ENCODE measurements around the gene DIP2C. TPM values are rescaled to one million over a fixed set of nuclear protein-coding genes. Genes with fewer than 3 reads are reported as not detected.
"Not testable (repeated sequence)": the region's sequence is repeated elsewhere in the genome, so short reads cannot be mapped to it uniquely, and the experiment has no call there.

DIP2C gene
- total RNA-seq, 1 donor from 2014 or later: 38.5 TPM

DNA sequence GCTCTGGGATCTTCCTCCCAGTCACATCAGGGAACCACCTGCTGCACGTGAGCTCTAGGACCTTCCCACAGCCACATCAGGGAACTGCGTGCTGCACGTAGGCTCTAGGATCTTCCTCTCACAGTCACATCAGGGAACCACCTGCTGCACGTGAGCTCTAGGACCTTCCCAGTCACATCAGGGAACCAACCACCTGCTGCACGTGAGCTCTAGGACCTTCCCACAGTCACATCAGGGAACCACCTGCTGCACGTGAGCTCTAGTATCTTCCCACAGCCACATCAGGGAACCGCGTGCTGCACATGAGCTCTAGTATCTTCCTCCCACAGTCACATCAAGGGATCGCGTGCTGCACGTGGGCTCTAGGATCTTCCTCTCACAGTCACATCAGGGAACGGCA, 229.7 kb downstream of the DIP2C start:
- no peak for DNase-seq (ENCODE audit: low spot score)

DNA sequence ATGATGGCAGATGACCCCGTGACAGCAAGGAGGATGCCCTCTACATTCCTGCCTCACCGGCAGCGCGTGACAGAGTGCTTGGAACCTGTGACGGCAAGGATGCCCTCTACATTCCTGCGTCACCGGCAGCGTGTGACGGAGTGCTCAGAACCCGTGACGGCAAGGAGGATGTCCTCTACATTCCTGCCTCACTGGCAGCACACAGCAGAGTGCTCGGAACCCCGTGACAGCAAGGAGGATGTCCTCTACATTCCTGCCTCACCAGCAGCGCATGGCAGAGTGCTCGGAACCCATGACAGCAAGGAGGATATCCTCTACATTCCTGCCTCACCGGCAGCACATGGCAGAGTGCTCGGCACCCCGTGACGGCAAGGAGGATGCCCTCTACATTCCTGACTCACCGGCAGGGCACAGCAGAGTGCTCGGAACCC, 231.0 kb downstream of the DIP2C start:
- no peak for DNase-seq (ENCODE audit: low spot score)

DNA sequence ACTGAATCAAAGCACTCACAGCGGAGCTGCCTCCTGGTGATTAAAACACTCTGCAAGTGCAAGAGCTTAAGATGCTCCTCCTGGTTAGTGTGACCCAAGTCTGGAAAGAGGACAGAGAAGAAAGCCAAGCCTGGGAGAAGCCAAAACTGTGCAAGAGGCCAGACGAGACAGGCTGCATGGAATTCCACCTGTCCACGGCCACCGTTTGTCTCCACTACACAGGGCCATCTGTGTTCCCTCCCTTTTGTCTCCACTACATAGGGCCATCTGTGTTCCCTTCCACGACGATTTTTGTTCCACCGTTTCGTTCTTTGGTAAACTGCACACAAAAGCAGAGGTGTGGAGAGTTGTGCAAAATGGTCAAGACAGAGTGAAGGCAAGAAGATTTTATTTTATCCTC, 233.0 kb downstream of the DIP2C start:
- DNase-seq (ENCODE audit: low spot score): no peak

DNA sequence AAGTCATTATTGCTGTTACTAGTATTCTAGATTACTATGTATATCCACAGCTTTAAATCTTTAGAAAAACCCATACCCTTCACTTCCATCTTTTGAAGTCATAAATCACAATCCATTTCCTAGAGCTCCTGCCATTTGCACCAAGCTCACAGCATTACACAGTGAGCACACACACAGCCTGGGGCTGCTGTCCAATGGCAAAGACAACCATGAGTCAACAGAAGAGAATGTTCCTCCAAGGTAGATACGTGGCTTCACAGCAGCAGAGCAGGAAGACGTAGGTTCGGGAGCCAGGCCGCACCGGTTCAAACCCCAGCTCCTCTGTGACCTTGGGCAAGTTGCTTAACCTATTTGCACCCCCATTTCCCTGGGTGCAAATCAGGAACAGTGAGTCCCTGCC, 234.6 kb downstream of the DIP2C start:
- DNase-seq (ENCODE audit: low spot score): no peak

DNA sequence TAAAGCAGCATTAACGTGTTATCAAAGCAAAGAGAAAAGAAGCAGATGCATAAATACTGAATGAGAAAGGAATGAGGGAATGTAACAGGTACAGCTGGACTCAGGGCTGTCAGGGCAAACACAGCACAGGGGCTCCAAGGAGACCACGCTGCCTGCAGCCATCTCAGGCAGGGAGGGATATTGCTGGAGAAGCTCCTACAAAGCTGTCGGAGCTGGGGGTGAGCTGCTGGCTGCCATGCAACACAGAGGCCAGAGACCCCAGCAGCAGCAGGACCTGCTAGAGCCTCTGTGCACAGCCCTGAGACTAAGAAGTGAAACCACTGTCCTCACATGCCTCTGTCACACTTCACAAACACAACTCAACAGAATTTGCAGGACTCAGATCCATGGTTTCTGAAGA, 235.8 kb downstream of the DIP2C start:
- no peak for DNase-seq (ENCODE audit: low spot score)

DNA sequence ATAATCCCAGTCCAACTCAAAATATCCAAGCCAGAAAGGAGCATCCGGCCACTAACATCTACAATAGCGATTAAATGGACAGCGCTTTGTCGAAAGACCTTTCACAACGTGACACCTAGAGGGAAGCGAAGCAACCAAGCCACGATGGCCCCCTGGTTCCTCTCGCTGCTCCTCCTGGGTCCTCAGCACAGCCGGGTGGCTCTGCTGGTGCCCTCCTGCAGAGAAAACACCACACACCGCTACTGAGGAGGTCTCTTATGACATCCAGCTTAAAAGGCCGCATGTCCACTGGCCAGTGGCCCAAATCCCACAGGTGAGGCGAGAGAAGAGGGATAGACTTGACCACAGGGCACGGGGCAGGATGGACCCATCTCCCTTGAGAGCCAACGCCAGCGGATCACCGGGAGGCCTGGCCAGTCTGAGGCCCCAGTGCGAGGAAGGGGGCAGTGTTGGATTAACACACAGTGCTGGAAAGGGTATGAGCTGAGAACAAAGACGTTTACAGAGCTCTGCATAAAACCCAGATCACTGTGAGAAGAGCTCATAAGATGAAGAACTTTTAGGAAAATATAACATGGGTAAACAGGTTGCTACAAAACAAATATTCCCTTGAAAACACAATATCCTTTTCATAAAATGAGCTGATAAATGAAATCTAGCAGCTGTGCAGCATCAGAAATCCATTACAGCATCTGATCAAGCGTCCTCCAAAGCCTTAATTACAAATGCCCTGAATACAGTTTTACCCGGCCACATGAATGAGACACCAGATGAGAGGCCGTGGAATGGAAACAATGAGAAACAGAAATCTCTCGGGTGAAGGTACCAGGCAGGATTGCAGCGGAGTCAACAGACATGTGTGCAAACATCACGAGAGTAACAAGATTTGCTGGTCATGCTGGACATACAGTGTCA, 236.7 kb downstream of the DIP2C start:
- no peak for DNase-seq (ENCODE audit: low spot score)

DNA sequence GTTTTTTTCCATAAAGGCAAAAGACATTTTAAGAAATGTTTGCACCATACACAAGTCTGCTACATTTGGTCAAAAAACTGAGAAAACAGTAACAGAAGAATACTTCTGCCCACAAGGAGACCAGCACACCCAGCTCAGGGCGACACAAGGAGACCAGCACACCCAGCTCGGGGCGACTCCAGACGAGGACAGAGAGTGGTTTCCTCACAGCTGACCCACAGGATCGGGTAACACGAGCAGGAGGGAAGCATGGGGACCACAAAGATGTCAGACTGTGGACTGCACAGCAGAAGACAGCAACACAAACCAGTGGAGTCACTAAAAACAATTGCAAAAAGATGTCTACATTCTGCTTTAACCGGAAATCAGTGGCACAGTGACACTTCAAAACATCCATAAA, 237.6 kb downstream of the DIP2C start:
- no peak for DNase-seq (ENCODE audit: low spot score)

DNA sequence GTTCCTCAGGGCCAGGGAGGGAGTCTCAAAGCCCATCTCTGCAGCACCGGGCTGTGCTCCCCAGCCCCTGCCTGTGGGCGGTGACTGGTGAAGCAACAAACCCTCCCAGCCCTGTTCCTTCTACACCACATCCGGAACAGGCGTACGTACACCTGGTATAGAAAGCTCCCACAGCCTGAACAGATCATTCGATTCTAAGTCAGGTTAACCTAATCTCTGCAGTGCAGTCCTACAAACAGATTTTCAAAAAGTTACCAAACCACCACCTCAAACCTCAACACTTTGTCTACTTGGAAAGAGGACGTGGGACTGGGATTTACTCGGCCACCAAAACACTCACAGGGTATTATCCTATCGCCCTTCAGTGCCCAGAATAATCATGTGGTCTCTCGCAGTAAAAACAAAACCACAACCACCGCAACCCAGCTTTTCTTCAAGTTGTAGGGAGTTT, 238.4 kb downstream of the DIP2C start:
- no peak for DNase-seq (ENCODE audit: low spot score)

DNA sequence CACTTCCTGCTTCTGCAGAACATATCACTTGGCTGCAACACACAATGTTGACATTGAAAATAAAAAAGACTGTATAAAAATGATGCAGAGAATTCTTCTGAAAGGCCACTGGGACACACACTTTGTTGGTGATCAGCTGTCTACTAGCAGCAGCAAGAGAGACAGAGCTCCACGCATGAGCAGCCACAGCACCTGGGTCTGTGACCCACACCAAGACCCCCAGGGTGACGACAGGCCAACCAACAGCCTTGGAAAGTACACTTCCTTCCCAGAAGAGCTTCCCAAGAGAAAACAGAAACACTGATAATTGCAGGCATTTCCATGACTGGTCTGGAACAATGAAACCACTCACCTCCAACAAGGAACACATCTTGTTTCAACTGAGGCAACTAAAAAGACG, 239.0 kb downstream of the DIP2C start:
- no peak for DNase-seq (ENCODE audit: low spot score)

DNA sequence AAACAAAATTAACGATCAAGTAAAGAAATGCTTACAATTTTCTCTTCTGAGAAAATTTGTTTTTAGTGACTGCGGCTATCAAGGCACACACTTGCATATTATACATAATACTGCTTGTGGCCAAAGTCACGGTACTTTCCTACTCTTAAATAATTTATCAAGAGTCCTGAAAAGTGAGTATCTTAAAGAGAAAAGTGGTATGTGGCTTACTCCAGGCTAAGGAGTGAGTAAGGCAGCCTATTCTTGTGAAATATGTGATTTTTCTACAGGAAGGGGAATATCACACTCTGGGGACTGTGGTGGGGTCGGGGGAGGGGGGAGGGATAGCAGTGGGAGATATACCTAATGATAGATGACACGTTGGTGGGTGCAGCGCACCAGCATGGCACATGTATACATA, 240.1 kb downstream of the DIP2C start:
- not testable (repeated sequence) for DNase-seq (ENCODE audit: low spot score)

DNA sequence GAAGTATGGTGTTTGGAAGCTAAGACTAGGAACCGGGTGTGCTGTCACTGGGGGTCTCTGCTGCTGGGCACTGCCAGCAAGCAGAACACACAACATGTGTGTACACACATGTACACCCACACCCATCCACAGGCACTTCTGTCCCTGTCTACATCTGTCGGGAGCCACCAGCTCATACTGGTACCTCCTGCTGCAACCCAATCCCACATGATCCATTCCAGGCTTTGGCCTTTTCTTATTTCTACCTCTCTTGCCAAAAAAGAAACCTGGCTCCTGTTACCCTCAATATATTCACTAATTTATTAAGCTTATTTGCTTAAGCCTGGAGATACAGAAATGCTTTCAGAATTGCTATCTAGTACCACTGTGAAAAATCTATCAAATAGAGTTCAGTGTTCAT, 246.0 kb downstream of the DIP2C start:
- no peak for DNase-seq (ENCODE audit: low spot score)

DNA sequence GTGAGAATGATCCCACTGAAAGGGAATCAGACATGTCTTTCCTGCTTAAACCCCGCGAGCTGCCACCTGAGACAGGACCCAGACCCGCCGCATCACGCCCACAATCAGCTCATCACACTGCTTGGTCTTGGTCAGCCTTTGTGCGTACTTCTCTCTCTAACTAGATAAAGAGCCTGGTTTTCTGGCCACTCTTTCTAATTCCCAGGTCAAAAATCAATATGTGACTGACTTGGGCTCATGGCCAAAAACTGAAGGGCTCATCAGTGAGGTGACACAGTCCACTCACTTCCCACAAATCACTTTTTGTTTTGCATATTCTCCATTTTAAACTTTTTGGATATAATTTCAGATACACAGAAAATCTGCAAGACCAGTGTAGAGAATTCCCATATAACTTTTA, 247.3 kb downstream of the DIP2C start:
- DNase-seq (ENCODE audit: low spot score): no peak

DNA sequence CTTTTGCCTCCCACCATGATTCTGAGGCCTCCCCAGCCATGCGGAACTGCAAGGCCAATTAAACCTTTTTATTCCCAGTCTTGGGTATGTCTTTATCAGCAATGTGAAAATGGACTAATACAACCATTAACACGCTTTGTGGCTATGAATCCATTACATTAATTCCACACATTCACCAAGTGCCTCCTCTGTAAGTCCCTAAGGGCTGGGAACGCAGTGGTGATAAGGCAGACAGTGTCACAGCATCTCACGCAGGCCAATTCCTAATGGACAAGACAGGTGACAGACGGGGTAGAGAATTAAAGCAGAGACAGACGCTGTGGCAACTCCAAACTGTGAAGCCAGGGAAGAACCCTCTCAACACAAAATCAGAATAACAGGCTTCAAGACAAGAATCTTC, 247.8 kb downstream of the DIP2C start:
- DNase-seq (ENCODE audit: low spot score): no peak

DNA sequence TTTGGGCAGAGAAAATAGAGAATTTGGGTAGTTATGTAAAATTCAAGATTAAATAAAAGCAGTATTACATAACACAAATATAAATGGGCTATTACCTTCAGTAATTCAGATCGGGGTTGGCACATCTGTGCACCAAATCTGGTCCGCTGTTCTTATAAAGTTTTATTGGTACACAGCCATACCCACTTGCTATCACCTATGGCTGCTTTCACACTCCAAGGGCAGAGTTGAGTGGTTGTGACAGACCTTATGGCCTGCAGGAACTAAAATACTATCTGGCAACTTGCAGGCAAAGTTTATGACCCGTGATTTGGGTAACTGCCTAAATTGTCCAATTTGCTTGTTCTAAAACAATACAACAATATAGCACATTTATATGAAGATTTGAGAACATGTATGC, 249.3 kb downstream of the DIP2C start:
- DNase-seq (ENCODE audit: low spot score): no peak

DNA sequence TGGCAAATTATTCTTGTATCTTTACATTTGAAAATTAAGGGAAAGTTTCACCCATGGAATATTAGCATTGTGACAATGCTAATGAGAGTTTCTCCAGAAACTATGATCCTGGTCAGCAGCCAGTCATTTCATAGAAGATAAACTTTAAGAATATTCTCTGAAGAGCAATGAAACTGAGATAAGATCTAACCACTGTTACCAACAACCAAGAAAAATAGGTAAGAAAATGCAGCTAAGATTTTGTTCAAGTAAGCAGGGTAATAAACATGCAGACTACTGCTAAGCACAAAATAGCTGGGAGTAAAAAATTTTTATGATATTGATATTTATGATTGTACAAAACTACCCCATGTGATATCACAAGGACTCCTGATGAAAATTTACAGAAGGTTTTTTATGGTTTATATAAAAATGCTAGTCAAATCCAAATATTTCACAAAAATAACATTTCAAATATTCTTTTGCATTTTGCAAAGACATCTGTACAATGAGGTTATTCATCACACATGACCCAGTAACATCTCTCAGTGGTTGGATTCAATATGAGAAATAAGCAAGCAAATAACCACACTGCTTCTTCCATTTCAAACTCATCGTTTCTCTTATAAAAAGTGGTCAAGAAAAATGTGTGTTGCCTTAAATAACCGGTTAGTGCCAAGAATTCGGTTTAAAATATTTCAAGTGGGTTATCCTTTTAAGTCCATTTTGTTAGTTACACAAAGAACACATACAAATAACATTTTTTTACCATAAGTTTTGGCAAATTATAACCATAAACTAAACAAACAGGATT, 251.6 kb downstream of the DIP2C start:
- DNase-seq (ENCODE audit: low spot score): no peak

DNA sequence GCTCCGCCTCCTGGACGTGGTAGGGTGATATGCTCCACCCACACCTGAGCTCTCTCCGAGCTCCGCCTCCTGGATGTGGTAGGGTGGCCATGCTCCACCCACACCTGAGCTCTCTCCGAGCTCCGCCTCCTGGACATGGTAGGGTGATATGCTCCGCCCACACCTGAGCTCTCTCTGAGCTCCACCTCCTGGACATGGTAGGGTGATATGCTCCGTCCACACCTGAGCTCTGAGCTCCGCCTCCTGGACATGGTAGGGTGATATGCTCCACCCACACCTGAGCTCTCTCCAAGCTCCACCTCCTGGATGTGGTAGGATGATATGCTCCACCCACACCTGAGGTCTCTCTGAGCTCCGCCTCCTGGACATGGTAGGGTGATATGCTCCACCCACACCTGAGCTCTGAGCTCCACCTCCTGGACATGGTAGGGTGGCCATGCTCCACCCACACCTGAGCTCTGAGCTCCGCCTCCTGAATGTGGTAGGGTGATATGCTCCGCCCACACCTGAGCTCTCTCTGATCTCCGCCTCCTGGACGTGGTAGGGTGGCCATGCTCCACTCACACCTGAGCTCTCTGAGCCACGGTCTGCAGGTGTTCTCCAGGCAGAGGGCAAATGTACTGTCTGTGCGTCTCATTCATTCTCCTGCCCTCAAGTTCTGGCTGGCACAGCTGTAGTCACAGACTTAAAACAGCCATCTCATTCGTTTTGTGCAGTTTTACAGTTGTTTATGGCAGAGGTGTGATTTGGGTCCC, 252.4 kb downstream of the DIP2C start:
- no peak for DNase-seq (ENCODE audit: low spot score)

DNA sequence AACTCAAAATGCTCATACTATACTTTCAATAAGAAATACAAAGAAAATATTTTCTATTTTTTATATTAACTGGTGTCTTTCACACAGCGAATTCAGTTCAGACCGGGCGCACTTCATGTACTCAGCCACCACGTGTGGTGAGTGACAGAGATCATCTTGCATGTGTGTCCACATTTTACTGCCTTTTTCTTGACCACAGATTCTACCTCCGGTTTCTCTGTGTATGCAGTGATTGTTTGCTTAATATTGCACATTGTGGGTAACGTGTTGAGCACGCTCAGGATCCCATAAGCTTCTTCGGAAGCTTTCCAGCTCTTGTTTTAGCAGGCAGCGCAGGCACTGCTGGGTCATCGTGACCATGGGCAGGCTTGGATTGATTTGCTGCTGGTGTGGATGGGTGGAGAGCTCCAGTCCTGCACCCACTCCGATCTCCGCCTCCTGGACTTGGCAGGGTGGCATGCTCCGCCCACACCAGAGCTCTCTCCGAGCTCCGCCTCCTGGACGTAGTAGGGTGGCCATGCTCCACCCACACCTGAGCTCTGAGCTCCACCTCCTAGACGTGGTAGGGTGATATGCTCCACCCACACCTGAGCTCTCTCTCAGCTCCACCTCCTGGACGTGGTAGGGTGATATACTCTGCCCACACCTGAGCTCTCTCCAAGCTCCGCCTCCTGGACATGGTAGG, 253.3 kb downstream of the DIP2C start:
- no peak for DNase-seq (ENCODE audit: low spot score)

DNA sequence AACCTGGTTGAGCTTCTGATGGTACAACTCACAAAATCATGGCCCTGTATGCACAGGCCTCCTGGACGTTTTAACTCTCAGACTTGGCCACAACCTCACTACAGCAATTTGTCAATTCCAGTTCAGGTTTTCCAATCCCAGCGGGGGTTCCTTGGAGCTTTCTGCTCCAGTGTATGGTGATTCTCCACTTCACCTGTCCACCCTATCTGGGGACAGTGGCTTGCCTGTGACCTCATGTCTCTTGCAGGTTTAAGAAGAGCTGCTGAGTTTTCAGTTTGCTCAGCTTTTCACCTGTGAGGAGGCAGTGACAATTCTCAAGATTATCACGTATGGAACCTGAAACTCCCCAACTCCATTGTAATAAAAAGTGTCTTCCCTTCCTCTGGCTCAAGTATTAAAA, 254.1 kb downstream of the DIP2C start:
- DNase-seq (ENCODE audit: low spot score): no peak

DNA sequence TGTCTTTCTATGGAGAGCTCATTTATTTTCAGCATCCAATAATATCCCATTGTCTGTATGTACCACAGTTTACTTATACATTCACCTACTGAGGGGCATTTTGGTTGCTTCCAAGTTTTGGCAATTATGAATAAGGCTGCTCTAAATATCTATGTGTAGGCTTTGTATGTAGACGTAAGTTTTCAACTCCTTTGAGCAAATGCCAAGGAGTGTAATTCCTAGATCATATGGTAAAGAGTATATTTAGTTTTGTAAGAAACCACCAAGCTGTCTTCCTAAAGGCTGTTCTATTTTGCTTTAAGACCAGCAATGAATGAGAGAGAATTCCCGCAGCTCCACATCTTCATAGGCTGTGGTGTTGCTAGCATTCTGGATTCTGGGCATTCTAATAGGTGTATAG, 259.8 kb downstream of the DIP2C start:
- DNase-seq (ENCODE audit: low spot score): no peak

DNA sequence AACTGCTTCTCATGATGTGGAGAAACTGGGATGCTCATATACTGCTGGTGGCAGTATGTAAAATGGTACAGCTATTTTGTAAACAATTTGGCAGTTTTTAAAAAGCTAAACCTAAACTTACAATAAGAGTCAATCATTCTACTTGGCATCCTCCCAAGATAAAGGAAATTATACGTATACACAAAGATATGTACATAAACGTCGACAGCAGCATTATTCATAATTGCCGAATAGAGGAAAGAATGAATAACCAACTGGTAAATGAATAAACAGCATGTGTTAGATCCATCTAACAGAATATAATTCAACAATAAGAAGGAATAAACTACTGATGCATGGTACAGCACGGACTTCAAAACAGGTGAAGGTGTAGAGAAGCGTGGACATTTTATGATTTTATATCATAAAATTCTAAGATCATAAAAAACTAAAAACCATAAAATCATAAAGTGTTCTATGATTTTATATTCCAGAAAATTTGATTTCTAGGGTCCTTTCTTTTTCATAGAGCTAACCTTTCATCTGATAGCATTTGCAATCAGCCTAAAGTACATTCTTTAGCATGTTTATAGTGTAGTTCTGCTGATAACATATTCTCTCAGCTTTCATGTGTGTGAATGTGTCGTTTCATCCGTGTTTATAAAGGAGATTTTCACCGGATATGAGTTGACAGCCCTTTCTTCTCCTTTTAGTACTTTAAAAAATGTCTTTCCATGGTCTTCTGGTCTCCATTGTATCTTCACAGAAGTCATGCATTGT, 261.5 kb downstream of the DIP2C start:
- no peak for DNase-seq (ENCODE audit: low spot score)
